B cell (primary cell): Measurements from ENCODE around the gene ODC1.

Experiments used
- EZH2 ChIP-seq: IDR thresholded peaks from 2 replicates; pipeline ENCODE4 v1.6.1; 2012; ENCODE audit warnings: borderline replicate concordance, low read depth, mild to moderate bottlenecking, moderate library complexity, low read length; ENCODE audit not compliant: insufficient read depth, poor library complexity, severe bottlenecking
- TF ChIP-seq, protein P1 (sequence below): fragments of 200-600 bp; IDR thresholded peaks from one replicate; pipeline ENCODE4 v1.8.0; 2022; ENCODE audit warnings: antibody characterized with exemption, mild to moderate bottlenecking

DNA sequence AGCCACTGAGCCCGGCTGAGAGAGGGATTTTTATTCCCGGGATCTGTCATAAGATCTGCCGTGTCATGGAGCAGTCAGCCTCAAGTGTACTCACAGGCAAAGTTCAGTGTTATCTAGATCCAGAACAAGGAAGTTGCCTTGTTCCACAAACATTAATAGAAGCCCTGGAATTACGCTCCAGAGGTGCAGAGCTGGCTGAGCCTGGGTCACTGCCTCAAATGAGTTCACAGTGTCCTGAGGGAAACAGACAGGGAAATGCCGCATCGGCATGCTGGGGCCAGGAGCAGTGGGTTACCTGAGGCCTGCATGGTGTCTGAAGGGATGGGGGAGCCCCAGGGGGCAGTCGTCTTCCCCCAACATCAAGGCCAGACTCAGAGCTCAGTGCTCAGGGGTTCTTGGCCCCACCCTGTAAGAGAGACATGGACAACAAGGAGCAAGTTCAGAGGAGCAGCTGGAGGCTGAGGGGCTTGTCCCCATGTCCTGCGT lies 42.7 kb upstream of the ODC1 start:
- TF ChIP-seq, protein P1, sequence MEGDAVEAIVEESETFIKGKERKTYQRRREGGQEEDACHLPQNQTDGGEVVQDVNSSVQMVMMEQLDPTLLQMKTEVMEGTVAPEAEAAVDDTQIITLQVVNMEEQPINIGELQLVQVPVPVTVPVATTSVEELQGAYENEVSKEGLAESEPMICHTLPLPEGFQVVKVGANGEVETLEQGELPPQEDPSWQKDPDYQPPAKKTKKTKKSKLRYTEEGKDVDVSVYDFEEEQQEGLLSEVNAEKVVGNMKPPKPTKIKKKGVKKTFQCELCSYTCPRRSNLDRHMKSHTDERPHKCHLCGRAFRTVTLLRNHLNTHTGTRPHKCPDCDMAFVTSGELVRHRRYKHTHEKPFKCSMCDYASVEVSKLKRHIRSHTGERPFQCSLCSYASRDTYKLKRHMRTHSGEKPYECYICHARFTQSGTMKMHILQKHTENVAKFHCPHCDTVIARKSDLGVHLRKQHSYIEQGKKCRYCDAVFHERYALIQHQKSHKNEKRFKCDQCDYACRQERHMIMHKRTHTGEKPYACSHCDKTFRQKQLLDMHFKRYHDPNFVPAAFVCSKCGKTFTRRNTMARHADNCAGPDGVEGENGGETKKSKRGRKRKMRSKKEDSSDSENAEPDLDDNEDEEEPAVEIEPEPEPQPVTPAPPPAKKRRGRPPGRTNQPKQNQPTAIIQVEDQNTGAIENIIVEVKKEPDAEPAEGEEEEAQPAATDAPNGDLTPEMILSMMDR = no peak
- no peak for TF ChIP-seq EZH2
